NCI-H524 treated with DMSO at 0.1 percent for 48 hours (cell line): ENCODE data around the gene IL1RAP.
"Not testable (repeated sequence)": the region's sequence is repeated elsewhere in the genome, so short reads cannot be mapped to it uniquely, and the experiment has no call there.

ENCODE experiments used
- DNase-seq: peaks from one replicate; lab custom pipeline; 2025; lab: John Stamatoyannopoulos, UW

IL1RAP gene

GRCh38 chr3:190506271-190506670 lies 7.6 kb upstream of the IL1RAP start:
- no peak for DNase-seq

DNA sequence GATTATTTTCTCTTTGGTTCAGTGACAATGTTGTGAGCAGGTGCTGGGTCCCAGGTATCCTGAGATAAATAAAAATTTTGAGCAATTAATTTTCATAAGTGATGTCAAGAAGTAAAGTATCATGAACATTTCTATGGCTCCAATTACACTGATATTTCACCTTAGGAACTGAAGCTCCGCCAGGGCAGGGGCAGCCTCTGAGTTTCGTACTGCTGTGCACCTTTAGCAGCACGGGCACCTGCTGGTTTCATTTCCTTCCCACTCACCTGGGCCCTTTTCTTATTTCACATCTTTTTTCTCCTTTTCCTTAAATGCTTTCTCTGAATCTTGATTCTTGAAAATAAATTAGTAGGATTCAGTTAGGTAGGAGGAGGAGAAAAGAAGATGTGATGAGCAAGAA lies 1.2 kb upstream of the IL1RAP start:
- no peak for DNase-seq

- DNase-seq: no peak
These were observed 698 bp downstream of the IL1RAP start for GRCh38 chr3:190514413-190515153.

- DNase-seq: no peak
These were observed 2.5 kb downstream of the IL1RAP start for GRCh38 chr3:190516416-190516815.

- DNase-seq: no peak
These were observed 3.8 kb downstream of the IL1RAP start for GRCh38 chr3:190517687-190518086.

DNA sequence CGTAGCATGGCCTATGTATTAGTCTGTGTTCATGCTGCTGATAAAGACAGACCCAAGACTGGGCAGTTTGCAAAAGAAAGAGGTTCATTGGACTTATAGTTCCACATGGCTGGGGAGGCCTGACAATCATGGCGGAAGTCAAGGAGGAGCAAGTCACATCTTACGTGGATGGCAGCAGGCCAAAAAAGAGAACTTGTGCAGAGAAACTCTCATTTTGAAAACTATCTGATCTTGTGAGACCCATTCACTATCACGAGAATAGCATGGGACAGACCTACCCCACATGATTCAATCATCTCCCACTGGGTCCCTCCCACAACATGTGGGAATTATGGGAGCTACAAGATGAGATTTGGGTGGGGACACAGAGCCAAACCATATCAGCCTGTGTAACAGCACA lies 4.6 kb downstream of the IL1RAP start:
- not testable (repeated sequence) for DNase-seq

GRCh38 chr3:190519886-190520285 lies 6.0 kb downstream of the IL1RAP start:
- DNase-seq: no peak

DNA sequence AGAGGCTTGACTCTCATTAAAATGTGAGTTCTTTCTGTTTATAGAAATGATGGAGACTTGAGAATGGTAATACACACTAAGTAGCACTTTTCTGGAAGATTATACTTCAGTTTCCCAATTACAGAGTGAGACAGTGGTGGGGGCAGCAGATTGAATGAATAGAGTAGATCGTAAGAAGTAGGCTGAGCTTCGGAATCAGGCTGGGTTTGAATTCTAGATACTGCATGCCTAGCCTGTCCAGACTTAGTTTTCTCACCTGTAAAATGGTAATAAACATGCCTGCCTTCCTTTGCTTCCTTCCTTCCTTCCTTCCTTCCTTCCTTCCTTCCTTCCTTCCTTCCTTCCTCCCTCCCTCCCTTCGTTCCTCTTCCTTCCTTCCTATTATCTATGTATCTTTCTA lies 8.1 kb downstream of the IL1RAP start:
- no peak for DNase-seq

DNA sequence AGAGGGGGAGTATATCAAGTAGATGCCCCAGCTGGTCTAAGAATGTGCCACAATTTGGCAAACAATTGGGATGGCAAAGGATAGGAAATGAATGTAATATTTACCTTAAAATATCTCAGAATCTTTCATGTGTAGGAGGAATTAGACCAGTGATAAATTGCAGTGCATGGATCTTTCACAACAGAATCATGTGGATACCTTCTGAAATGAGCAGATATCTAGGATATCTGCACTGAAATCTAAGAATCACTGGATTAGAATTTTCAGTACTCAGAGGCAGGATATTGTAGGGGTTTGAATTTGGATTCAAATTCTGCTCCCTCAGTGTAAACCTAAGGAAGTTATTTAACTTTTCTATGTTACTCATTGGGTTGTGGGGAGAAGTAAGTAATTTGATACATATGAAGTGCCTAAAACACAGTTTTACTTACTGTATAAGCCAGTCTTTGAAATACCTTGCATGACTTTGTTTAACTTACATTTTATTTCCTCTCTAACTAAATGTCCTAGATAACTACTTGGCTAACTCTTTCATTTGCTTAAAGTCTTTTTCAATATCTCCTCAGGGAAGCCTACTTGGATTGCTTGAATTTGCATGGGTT lies 8.8 kb downstream of the IL1RAP start:
- DNase-seq: no peak

DNA sequence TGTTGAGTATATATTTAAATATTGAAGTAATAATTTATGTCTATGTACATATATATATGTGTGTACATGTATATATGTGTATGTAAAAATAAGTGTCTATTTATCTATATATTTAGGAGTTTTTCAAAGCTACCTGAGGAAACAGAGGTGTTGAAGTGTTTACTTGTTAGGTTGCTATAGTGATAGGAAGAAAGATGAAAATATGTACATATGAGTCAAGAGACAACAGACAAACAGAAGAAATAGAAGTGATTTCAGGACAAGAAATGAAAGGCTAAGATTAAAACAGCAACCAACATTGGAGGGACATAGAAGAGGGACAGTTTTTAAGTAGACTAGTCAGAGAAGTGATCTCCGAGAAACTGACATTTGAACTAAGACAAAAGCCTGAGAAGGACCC lies 11.1 kb downstream of the IL1RAP start:
- DNase-seq: no peak

DNA sequence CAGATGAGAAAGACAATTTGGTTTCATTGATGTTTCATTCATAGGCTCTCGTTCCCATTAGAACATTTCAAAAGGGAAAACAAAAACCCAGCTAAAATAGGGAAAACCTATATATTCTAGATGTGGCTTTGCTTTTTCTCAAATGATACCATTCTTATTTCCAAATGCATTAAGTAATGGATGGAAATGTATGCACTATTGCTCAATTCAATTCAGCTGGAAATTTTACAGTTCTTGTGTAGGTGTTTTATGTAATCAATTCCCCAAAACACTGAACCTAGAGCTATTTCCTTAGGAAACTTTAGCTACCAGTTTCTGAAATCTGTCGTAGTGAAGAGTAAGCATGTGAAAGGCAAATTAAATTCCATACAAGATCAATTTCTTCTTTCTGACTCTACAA lies 11.7 kb downstream of the IL1RAP start:
- DNase-seq: no peak

DNA sequence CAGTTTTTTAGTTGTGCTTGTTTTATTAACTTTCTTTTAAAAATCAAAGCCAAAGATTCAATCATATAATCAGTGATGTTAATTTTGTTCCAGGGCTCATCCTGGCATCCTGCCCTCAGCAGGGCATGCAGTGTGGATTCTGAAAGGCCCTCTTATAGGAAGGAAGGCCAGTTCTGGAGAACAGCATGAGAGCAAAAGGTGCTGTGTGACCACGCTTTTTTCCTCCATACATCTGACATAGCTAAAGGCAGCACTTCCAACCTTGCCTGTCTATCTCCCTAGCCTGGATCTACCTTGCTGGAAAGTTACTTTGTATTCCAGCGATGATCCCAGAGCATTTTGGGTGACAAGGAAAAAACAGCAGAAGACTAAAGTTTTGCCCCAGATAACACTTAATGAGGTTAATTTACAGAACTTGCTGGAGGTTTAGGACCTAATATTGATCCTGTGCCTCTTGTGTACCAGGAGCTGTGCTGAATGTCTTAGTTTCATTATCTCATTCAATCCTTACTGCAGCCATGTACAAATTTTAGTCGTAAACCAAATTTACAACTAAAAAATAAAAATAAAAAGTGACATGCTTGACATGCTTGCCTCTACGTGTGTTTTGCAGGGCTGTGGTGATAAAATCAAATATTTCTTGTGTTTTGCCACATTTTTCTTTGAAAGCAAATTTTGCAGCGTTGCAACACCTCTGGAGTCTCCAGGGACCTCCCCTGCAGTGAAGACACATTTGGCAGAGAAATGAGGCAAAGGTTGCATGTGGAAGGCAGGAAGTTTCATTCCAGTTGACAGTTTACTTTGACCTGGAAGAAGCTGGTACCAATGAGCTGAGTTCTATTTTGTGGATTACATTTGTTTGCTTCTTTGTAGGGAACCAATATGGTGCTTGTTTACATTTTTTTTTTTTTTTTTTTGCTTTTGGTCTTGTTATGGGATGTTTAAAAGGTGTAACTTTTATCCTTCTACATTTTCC lies 13.2 kb downstream of the IL1RAP start:
- DNase-seq: no peak

DNA sequence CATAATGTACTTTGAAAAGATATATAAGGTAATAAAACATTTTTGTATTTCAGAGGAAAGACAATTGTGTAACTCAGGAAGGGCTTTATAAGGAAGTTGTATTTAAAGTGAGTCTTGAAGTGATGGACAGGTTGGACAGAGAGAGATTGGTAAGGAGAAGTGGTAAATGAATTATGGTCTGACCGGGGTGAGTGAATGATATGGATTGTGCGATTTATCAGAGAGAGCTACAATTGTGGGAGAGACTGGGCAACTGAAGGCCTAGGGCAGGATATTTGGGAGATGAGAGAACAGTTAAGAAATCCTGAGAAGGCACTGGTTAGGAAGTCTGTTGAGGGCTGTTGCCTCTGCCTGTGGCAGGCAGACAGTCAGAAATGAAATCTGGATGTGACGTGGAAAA lies 14.8 kb downstream of the IL1RAP start:
- DNase-seq: no peak

DNA sequence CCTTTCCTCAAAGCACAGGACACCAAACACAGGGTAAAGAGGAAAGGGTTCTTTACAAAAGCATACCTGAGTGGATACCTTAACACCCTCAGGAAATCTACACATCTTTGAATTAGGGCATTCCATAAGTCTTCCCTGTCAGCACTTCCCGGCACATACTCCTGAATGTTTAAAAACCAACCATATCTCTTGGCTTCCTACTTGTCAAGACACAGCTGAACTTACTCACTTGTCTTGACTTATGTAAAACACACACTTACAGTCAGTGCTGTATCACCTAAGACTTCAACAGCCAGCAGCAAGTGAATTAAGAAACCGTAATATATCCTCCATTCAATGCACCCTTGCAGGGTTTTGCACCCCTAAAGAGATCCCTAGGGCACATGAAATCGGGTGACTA lies 17.5 kb downstream of the IL1RAP start:
- no peak for DNase-seq

DNA sequence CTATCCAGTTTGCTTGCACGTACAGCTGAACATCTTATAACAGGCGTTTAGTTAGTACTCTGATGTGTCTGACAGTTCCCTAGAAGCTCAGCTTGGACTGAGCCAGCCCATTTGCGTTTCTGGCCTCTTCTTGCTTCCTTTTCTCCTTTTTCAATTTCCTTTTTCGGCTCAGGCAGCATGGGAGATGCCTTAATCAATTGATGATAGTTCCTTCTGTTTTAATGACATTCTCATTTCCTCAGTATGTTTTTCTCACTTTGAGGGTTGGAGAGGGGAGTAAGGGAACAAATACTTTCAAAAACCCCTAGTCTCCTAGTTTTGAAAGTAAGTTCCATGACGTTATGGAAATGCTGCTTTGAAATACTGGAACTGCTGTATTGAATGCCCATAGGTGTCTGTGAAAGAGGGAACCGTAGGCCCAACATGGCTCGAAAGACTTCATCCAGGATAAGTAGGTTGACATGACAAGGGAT lies 18.9 kb downstream of the IL1RAP start:
- no peak for DNase-seq

DNA sequence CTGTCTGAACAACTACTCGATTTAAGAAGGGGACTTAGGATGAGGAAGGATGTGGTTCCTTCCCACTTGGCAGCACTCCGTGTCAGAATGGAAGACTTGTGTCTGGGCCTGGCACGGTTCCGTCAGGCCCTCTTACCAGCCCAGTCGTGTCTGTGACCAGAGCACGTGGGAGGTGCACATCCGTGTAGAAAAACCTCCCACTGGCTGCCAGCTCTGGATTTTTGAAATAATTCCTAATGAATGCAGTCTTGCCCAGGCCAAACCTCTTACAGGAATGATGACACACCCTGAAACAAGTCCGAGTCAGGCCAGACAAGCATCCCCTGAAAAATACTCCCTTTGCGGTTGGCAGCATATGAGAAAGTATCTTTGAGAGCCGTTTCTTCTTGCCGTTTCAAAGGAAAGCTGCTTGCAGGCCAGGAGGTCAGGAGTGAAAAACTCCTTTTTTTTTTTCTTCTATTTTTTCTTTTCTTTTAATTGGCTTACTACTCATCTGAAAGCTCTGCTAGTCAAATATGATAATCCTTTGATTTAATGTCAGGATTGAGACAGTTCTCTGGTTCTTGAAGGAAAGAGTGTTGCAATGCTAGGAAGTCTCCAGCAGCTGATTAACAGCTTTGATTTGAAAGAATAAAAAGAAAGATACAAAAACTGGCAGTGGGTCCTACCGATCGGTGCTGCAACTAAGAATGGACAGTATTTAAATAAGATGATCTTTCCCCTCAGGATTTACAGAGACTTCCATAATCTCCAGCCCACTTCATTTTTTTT lies 19.8 kb downstream of the IL1RAP start:
- DNase-seq: no peak

- DNase-seq: no peak
These were observed 20.5 kb downstream of the IL1RAP start for GRCh38 chr3:190534386-190534785.

DNA sequence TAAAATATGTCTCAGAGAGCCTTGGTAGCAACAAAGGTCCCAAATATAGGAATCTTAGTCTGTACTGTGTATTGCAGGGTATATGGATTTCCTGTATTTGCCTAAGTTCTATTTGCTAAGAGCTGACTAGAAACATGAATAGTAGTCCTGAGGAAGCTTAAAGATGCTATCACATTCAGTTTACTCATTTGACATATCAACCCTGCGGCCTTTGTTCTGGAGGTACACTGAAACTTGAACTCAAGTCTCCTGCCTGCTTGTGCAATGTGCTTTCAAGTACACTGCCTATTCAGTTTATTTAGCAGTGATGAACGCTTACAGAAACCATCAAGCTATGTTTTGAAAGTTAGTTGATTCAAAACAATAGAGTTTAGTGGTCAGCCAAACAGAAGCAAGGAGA lies 21.1 kb downstream of the IL1RAP start:
- DNase-seq: no peak

- DNase-seq: no peak
These were observed 23.3 kb downstream of the IL1RAP start for GRCh38 chr3:190537146-190537545.

DNA sequence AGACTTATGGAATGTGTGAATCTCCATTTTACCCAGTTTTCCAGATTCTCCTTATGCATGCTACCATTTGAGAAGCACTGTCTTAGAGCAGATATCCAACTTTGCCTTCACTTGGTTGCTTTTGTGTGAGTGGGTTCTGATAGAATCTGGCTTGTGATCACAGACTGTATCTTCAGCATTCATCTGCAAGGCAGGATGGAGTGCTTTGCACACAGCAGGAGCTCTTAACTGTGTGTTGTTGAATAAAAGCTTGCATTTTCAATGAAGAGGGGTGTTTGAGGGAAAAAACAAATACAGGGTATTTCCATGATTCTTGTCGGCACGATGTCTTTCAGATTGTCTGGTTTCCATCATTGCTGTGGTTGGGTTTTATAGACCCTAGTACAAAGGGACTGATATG lies 24.4 kb downstream of the IL1RAP start:
- no peak for DNase-seq

GRCh38 chr3:190539526-190539925 lies 25.6 kb downstream of the IL1RAP start:
- no peak for DNase-seq

GRCh38 chr3:190541008-190541407 lies 27.1 kb downstream of the IL1RAP start:
- no peak for DNase-seq
